Activated T-helper 1 cell treated with anti-CD3 and anti-CD28 coated beads, Interleukin-2, amount 50 U/mL, for 16 hours (primary cell): ENCODE results near the gene RABGEF1.
"Not testable (repeated sequence)": the region's sequence is repeated elsewhere in the genome, so short reads cannot be mapped to it uniquely, and the experiment has no call there.

Experiments used
- DNase-seq, 2 donors: peaks; one replicate each; pipeline ENCODE4 v3.0.0-alpha.2; 2020; ENCODE audit warnings: low read depth in 1 of 2, low spot score in 1 of 2

RABGEF1 gene

DNA sequence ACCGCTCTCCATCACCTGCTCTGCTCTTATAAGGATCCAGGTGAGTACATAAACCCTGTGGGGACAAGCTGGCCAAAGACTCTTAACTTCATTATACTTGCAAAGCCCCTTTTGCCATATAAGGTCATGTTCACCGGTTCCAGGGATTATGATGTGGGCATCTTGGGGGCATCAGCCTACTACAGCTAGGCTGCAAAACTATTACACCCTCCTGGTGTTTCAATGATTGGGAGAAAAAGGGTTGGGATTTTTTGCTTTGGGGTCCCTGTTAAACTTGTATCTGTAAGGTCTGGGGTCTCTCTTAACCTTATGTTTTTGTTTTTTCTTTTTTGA is 107.0 kb downstream of the RABGEF1 start:
- not testable (repeated sequence) for DNase-seq

GRCh38 chr7:66847879-66848790 is 107.6 kb downstream of the RABGEF1 start:
- no peak for DNase-seq

DNA sequence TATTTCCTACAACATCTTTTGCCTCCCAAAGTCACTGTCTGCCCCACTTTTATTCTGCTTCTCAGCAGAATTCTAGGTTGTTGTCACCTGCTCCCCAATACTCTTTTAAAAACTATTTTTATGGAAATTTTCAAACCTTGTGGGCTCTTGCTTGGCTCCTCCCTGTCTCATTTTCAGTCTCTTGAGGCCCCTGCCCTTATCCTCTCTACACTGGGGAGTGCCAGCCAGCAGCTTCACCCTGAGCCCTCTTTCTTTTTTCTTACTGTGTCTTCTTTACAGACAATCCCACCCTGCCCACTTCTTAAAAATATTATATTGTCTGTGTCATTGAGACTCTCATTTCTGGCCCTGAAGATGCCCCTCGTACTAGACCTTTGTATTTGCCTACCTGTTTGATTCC is 118.8 kb downstream of the RABGEF1 start:
- no peak for DNase-seq

GRCh38 chr7:66859794-66860645 is 119.5 kb downstream of the RABGEF1 start:
- DNase-seq, result peak in 1 of 2 donors; percentile 5

DNA sequence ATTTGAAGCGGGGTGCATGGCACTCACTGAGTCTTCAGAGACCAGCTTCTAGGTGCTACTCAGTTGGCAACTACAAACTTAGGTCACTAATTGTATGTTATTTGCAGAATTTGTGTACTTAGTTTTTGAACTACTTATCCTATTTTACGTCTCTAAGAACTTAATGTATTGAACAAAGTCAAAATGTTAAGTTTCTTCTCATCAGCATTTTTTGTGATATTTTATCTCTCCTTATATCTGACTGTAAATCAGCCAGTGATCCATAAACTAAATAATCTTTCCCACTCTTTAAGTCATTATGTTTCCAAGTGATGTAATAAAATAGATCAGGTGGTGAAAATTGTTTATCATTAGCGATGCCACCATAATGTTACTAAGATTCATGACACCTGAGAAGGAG is 120.2 kb downstream of the RABGEF1 start:
- no peak for DNase-seq
